Kidney tubule cell (primary cell): ENCODE results near the gene SPCS1.

Experiments
- DNase-seq: peaks from one replicate; pipeline ENCODE4 v3.0.0-alpha.2; 2018; ENCODE audit warnings: low spot score

SPCS1 gene

DNA sequence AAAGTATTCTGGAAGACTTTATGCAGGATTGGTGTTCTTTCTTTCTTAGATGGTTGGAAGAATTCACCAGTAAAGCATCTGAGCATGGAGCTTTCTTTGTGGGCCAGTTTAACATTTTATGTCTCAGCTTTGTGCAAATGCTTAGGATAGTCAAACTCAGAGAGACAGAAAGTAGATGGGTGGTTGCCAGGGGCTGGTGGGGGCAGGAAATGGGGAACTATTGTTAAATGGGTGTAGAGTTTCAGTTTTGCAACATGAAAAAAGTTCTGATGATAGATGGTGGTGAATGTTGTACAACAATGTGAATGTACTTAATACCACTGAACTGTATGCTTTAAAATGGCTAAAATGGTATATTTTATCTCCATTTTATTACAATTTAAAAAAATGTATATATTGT is 24.8 kb downstream of the SPCS1 start:
- DNase-seq, result no peak

DNA sequence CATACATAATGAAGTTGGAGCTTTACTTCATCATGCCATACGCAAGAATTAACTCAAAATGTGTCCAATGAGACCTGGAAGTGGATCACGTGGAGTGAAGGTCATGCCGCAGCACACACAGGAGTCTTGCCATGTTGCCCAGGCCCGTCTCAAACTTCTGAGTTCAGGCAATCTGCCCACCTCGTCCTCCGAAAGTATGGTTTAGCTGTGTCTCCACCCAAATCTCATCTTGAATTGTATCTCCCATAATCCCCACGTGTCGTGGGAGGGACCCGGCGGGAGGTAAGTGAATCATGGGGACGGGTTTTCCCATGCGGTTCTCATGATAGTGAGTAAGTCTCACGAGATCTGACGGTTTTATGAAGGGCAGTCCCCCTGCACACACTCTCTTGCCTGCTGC is 25.7 kb downstream of the SPCS1 start:
- DNase-seq, result no peak

DNA sequence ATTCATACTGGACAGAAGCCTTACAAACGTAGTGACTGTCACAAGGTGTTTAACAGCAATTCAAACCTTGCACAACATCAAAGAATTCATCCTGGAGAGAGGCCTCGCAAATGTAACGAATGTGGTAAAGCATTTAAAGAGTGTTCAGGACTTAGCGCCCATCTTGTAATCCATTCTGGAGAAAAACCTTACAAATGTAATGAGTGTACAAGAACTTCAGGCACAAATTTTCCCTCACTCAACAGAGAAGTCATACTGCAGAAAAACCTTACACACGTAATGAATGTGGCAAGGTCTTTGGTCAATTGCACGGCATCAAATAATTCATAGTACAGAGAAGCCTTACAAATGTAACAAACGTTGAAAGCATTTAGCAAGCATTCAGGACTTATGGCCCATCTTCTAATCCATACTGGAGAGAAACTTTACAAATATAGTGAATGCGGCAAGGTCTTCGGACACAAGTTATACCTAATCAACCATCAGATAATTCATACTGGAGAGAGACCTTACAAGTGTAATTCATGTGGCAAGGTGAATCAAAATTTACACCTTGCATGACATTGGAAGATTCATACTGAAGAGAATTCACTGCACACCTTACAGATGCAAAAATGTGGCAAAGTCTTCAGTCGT is 27.5 kb downstream of the SPCS1 start:
- no peak for DNase-seq

GRCh38 chr3:52739730-52740129 is 33.8 kb downstream of the SPCS1 start:
- no peak for DNase-seq

GRCh38 chr3:52742418-52743041 is 36.6 kb downstream of the SPCS1 start:
- DNase-seq, result peak; percentile 47

DNA sequence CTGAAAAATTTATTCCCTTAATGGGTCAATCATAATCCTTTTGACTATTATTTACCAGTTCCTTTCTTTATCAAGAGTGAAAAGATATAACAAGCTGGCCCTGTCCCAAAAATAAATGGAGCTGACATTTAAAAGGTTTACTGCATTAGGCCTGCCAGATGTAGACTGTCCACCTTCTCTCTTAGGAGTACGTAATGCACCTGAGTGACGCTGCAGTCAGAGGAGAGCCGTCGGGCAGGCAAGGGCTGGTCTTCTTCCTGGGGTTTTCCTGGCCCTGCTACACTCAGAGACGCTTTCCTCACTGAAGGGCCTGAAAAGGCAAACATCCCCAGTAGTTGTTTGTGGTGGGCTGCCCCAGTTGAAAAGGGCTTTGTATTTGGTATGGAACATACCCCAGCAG is 37.2 kb downstream of the SPCS1 start:
- DNase-seq, result no peak

GRCh38 chr3:52743721-52744120 is 37.8 kb downstream of the SPCS1 start:
- DNase-seq, result no peak

GRCh38 chr3:52752045-52752660 is 46.2 kb downstream of the SPCS1 start:
- DNase-seq, result no peak

- DNase-seq, result no peak
Observed at GRCh38 chr3:52754373-52754772, 48.5 kb downstream of the SPCS1 start.

DNA sequence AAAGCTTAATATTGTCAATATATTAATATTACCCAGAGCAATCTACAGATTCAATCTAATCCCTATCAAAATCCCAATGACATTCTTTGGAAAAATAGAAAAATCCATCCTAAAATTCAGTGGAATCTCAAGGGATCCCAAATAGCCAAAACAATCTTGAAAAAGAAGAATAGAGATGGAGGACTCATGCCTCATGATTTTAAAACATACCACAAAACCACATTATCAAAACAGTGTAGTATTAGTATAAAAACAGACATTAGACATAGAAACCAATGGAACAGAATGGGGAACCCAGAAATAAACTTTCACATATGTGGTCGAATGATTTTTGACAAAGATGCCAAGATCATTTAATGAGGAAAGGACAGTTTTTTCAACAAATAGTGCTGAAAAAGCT is 50.2 kb downstream of the SPCS1 start:
- no peak for DNase-seq
